ENCODE data around the gene DLG2. TPM values are rescaled to one million over a fixed set of nuclear protein-coding genes. Genes with fewer than 3 reads are reported as not detected.

The DLG2 gene
- total RNA-seq, 4 donors from 2014 or later: 6.5 to 14.6 (median 7.2) TPM

DNA sequence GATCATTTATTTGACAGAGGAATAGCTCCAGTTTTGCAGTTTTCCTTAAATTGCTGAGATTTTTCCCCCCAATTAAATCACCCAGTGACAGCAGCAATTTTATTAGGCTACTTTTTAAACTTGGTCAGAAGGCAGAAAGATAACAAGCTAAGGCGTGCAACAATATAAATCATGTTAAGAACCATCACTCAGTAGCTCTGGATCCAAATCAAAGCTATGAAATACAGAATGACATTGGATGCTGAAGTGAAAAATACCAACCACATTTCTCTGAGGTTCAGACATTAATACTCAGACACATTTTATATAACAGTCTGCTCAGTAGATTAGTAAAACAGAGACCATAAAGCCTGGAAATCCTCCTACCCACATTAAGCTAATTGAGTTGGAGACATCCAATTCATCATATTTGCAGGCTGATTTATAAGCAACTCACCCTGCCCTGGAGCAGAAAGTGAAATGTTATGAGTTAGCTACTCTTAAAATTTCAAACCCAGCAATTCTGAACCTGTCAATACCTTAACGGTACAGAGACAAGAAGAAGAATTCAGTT lies 1108.4 kb downstream of the DLG2 start:
- Histone ChIP-seq H3K27me3 (no peaks in the 10 kb centered on the region), H3K4me3 (no peak overlapping the region), H3K4me1 (no peaks in the 10 kb centered on the region), H3K27ac (no peak overlapping the region), H3K9me3 (no peaks in the 10 kb centered on the region), H3K36me3 (no peaks in the 10 kb centered on the region)
- TF ChIP-seq EP300 (IDR thresholded peaks at IDR 0.05) (no peak), POLR2A (IDR thresholded peaks at IDR 0.05) (no peak)
- TF ChIP-seq, protein P1, sequence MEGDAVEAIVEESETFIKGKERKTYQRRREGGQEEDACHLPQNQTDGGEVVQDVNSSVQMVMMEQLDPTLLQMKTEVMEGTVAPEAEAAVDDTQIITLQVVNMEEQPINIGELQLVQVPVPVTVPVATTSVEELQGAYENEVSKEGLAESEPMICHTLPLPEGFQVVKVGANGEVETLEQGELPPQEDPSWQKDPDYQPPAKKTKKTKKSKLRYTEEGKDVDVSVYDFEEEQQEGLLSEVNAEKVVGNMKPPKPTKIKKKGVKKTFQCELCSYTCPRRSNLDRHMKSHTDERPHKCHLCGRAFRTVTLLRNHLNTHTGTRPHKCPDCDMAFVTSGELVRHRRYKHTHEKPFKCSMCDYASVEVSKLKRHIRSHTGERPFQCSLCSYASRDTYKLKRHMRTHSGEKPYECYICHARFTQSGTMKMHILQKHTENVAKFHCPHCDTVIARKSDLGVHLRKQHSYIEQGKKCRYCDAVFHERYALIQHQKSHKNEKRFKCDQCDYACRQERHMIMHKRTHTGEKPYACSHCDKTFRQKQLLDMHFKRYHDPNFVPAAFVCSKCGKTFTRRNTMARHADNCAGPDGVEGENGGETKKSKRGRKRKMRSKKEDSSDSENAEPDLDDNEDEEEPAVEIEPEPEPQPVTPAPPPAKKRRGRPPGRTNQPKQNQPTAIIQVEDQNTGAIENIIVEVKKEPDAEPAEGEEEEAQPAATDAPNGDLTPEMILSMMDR (IDR thresholded peaks at IDR 0.05): no peak
- WGBS, 2 donors: 72 to 73% methylated on average over 2 of the region's 2 CpGs
- DNase-seq (ENCODE audit: low spot score in 2 of 2): no peak

DNA sequence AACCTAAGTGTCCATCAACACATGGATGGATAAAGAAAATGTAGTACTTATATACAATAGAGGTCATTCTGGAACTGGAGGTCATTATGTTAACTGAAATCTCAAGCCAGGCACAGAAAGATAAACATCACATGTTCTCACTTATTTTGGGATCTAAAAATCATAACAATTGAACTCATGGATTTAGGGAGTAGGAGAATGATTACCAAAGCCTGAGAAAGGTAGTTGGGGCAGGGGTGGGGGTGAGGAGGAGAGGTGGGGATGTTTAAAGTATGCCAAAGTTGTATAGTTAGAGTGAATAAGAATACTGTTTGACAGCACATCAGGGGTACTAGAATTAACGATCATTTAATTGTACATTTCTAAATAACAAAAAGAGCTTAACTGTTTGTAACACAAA lies 1112.7 kb downstream of the DLG2 start:
- no peaks in the 10 kb centered on the region for H3K9me3 ChIP-seq
- 72% methylated on average over 1 of the region's 1 CpG for WGBS, 2 donors

DNA sequence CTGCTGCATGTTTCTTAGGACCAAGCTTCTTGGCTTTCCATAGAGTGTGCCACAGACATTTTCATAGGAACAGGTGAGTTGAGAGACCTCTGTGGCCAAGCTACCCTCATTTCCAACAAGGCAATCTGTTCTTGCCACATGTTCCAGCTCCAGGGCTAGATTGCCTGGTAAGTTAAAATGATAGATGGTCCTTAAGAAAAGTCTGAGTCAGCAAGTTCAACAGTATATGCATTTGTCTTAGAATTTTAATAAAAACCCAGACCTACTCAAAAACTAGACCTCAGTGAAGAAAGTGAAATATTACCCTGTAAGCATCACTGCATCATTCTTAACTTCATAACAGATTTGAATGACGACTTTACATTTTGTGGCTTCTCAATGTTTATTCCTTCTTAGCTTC lies 1123.6 kb downstream of the DLG2 start:
- H3K9me3 ChIP-seq: no peaks in the 10 kb centered on the region
- 81 to 83% methylated on average over 1 of the region's 1 CpG for WGBS, 2 donors
- no peak for DNase-seq (ENCODE audit: low spot score in 2 of 2)
- H3K36me3 ChIP-seq: no peaks in the 10 kb centered on the region
- H3K4me1 ChIP-seq: no peaks in the 10 kb centered on the region
- H3K27me3 ChIP-seq: no peaks in the 10 kb centered on the region
- H3K4me3 ChIP-seq: no peak overlapping the region
- no peak overlapping the region for H3K27ac ChIP-seq
- no peak for TF ChIP-seq EP300 (IDR thresholded peaks at IDR 0.05)
- TF ChIP-seq, protein P1 (IDR thresholded peaks at IDR 0.05): no peak
- TF ChIP-seq POLR2A (IDR thresholded peaks at IDR 0.05): no peak

More for the DNA sequence above, 1112.7 kb downstream of the DLG2 start:
- H3K27me3 ChIP-seq: no peaks in the 10 kb centered on the region
- no peak overlapping the region for H3K4me3 ChIP-seq
- TF ChIP-seq, protein P1 (IDR thresholded peaks at IDR 0.05): no peak
- no peak for TF ChIP-seq POLR2A (IDR thresholded peaks at IDR 0.05)
- TF ChIP-seq EP300 (IDR thresholded peaks at IDR 0.05): no peak
- H3K4me1 ChIP-seq: no peaks in the 10 kb centered on the region
- DNase-seq (ENCODE audit: low spot score in 2 of 2): no peak
- H3K27ac ChIP-seq: no peak overlapping the region
- H3K36me3 ChIP-seq: no peaks in the 10 kb centered on the region

DNA sequence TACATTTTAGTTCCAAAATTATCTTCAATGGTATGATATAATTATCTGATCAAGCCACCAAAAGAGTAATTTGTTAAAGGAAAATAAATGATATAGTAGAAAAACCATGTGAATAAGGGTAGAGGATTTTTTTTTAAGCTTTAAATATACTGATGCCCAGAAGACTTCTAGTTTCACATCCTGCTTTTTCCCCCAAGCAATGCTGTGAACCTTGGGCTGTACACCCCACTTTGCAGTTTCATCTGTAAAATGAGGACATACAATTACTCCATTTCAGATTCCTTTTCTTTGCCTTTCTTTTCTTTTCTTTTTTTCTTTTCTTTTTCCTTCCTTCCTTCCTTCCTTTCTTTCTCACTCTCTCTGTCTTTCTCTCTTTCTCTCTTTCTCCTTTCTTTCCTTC lies 1125.4 kb downstream of the DLG2 start:
- H3K27me3 ChIP-seq: no peaks in the 10 kb centered on the region
- no peak for DNase-seq (ENCODE audit: low spot score in 2 of 2)
- TF ChIP-seq, protein P1 (IDR thresholded peaks at IDR 0.05): no peak
- no peak for TF ChIP-seq POLR2A (IDR thresholded peaks at IDR 0.05)
- TF ChIP-seq EP300 (IDR thresholded peaks at IDR 0.05): no peak
- no peaks in the 10 kb centered on the region for H3K4me1 ChIP-seq
- H3K4me3 ChIP-seq: no peak overlapping the region
- H3K36me3 ChIP-seq: no peaks in the 10 kb centered on the region
- H3K9me3 ChIP-seq: no peaks in the 10 kb centered on the region
- H3K27ac ChIP-seq: no peak overlapping the region

DNA sequence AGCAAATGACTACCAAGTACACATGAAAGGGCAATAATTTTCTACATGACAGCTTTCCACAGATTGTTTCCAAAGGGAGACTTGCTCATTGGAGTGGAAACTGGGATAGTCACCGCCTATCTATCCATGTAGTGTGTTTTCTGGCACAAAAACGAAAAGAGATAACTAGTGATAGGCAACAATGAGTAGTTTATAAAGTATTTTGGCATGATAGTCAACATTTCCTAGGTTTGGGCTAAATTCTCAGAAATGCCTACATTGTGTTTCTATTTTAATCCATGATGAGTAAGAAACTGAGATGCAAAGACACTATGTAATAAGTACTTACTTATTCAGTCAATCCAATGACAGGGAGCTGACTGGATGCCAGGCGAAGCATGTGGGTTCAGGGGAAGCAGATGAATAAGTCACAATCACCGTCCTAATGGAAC lies 1129.1 kb downstream of the DLG2 start:
- DNase-seq (ENCODE audit: low spot score in 2 of 2): no peak
- no peak overlapping the region for H3K27ac ChIP-seq

DNA sequence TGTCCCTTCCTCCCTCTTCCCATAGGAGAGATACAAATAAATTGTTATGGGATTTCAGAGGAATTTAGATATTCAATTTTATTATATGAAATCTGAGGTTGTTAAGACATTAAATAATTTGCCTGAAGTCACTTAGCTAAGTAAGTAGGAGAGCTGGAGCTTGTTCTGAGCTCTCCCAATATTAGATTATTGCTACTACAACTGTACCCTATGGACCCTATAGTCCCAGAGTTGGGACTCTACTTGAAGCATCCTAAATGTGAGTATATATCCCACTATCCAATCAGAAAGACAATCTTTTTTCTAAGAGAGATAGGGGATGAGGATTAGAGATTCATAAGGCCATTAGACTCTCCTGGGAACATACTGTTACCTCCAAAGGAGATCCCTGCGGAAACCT lies 1130.0 kb downstream of the DLG2 start:
- Histone ChIP-seq H3K4me1 (no peaks in the 10 kb centered on the region), H3K27me3 (no peaks in the 10 kb centered on the region), H3K4me3 (no peak overlapping the region), H3K36me3 (no peaks in the 10 kb centered on the region), H3K27ac (no peak overlapping the region), H3K9me3 (no peaks in the 10 kb centered on the region)
- DNase-seq (ENCODE audit: low spot score in 2 of 2): no peak
- TF ChIP-seq, protein P1 (IDR thresholded peaks at IDR 0.05): no peak
- TF ChIP-seq POLR2A (IDR thresholded peaks at IDR 0.05) (no peak), EP300 (IDR thresholded peaks at IDR 0.05) (no peak)
- 97 to 100% methylated on average over 1 of the region's 1 CpG for WGBS, 2 donors

More for the DNA sequence above, 1129.1 kb downstream of the DLG2 start:
- H3K36me3 ChIP-seq: no peaks in the 10 kb centered on the region
- no peaks in the 10 kb centered on the region for H3K4me1 ChIP-seq
- no peaks in the 10 kb centered on the region for H3K27me3 ChIP-seq
- TF ChIP-seq EP300 (IDR thresholded peaks at IDR 0.05): no peak
- 75 to 84% methylated on average over 4 of the region's 4 CpGs for WGBS, 2 donors
- no peak overlapping the region for H3K4me3 ChIP-seq
- no peaks in the 10 kb centered on the region for H3K9me3 ChIP-seq

Data from tibial nerve (tissue), 4 donors.